GM18517 (cell line): ENCODE results near the gene VAMP3.
A peak's percentile ranks its signal among the peaks of the same experiment; 100 is the strongest.

Source experiments
- ATAC-seq: cut with Tn5 transposase; IDR thresholded peaks from one replicate; pipeline ENCODE4 v1.9.1; 2021; ENCODE audit warnings: mild to moderate bottlenecking, moderate library complexity; ENCODE audit not compliant: unreplicated experiment

The VAMP3 gene, protein sequence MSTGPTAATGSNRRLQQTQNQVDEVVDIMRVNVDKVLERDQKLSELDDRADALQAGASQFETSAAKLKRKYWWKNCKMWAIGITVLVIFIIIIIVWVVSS

GRCh38 chr1:7770997-7771822 is at the start of gene VAMP3:
Gene VAMP3, plus strand, starts transcription at chr1:7771296. Its CDS starts 88 bp downstream, at chr1:7771384.
- ATAC-seq, result peak; percentile 67

GRCh38 chr1:7721940-7722669 is 49.0 kb upstream of the VAMP3 start:
- ATAC-seq, result no peak

DNA sequence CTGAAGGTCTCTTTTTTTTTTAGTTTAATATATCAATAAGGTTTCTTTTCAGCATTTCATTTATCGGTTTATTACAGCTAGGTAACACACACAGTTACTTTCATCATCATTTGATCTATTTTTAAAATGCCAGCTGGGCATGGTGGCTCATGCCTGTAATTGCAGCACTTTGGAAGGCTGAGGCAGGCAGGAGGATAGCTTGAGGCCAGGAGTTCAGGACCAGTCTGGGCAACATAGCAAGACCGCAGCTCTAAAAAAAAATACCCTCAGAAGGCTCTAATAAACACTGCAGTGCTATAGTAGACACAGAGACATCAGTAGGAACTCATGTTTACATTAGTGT is 48.5 kb upstream of the VAMP3 start:
- no peak for ATAC-seq

DNA sequence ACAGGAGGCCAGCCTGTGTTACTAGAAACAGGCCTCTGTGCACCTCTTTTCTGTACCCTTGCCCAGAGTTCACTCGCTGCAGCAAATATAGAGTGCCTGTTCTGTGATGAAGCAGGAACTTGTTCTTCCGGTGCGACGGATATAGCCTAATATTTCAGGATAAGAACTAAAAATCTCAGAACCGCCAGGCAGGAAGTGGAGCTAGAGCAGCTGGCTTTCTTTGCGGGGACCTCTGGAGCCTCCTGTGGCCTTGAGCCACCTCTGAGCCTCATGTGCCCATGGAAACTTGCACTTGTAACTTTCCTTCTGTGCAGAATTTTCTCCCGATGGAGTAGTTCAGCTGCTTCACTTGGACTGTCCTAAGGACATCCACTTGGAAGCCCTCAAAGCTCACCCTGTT is 44.5 kb upstream of the VAMP3 start:
- ATAC-seq, result no peak

DNA sequence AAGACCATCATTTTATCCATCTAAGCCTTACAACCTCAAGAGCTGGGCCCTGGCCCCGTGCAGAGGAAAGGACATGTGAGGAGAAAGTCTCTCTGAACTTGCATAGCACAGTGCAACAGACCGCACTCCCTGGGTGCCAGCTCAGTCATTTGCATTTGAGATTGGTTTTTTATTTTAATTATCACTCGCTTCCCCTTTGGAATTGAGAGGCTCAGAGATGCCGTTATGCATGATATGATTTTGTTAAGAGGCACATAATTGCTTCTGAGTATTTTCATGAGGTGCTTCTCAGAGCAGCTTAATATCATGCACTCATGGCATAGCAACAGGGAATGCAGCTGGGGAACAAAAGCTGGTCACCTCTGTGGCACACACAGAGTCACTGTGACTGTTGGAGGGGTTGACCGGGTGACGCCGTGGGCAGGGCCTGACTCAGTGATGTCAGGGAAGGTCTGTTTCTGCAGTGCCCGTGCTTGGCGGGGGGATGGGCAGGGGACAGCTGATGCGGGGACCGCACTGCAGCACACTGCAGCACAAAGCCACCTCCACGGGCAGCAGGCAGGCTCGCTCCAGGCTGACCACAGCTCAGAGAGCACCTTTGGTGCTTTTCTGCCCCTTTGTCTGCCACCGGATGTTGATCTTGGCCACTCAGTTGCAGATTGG is 43.2 kb upstream of the VAMP3 start:
- no peak for ATAC-seq

DNA sequence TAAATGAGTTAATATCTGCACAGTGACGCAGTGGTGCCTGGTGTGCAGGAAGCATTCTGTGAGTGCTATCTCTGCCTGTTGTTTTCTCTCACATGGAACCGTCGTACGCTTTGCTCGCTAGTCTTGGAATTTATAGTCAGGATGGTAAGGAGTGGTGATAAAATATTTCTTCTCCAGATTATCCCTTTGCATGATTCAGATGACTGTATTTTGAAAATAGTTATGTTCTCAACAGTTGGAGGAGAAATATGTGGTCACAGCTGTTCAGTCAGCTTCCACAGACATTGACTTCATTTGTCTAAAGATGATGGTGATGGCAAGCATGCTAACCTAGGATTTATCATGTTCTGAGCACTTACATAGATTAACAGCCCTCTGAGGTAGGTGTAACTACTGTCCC is 41.3 kb upstream of the VAMP3 start:
- ATAC-seq, result no peak

DNA sequence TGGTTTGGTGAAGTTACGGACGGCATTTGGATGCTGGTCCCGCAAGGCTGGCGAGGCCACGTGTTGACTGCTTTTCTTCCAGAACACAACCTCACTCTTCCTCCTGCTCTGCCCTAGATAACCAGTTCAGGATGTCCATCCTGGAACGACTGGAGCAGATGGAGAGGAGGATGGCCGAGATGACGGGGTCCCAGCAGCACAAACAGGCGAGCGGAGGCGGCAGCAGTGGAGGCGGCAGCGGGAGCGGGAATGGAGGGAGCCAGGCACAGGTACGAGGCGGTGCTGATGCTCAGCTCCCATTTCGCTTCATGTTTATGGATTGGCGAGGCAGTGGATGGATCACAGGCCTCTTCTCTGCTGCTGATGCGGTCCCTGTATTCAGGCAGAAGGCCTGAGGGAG is 38.8 kb upstream of the VAMP3 start:
- no peak for ATAC-seq

GRCh38 chr1:7733276-7733675 is 37.8 kb upstream of the VAMP3 start:
- no peak for ATAC-seq

- ATAC-seq, result no peak
Measured at GRCh38 chr1:7738044-7738443, 33.1 kb upstream of the VAMP3 start.

DNA sequence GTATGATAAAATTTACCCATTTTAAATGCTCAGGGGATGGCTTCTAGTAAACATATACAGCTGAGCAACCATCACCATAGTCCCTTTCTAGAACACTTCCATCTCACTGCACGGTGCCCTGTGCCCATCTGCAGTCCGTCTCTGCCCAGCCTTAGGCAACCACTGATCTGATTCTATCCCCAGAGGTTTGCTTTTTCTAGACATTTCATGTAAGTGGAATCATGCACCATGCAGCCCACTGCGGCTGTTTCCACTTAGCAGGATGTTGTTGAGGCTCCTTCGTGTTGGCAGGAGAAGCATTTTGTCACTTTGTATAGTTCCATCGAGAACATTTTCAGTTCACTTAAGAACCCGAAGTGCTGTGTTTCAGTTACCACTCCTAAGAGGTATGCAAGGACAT is 27.8 kb upstream of the VAMP3 start:
- ATAC-seq, result no peak

DNA sequence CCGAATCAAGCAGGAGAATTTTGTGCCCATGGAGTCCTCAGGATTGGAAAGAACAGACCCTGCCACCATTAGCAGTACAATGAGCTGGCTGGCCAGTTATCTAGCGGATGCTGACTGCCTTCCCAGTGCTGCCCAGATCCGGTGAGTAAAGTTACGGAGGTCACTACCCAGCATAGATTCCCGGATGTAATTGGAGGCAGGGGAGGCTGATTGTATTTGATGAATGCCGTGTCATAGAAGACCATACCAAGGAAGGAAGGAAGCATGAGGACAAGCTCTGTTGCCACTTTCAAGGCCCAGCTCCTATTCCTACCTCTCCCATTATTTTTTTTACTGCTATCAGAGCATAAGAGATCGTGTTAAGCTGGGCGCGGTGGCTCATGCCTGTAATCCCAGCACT is 26.2 kb upstream of the VAMP3 start:
- no peak for ATAC-seq

DNA sequence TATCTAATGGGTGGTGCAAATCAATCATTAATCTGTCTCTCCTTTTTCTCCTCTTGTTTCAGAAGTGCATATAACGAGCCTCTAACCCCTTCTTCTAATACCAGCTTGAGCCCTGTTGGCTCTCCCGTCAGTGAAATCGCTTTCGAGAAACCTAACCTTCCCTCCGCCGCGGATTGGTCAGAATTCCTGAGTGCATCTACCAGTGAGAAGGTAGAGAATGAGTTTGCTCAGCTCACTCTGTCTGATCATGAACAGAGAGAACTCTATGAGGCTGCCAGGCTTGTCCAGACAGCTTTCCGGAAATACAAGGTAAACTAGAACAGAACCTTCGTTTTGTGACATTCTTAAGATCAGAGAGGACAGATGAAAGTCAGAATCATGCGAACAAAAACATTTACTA is 25.3 kb upstream of the VAMP3 start:
- no peak for ATAC-seq

DNA sequence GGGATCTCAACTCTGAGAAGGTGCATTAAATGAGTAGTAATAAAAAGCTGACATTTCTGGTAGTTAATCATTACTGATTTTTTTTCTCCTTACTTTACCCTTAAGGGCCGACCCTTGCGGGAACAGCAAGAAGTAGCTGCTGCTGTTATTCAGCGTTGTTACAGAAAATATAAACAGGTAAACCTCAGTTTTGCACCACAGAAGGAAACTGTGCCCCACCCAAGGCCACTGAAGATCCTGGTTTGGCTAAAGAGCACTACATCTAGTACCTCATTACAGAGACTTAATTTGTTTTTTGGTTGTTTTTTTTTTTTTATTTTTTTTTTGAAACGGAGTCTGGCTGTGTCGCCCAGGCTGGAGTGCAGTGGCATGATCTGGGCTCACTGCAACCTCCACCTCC is 23.5 kb upstream of the VAMP3 start:
- ATAC-seq, result no peak

- no peak for ATAC-seq
Measured at GRCh38 chr1:7749126-7749525, 22.0 kb upstream of the VAMP3 start.

GRCh38 chr1:7751174-7751573 is 19.9 kb upstream of the VAMP3 start:
- no peak for ATAC-seq

DNA sequence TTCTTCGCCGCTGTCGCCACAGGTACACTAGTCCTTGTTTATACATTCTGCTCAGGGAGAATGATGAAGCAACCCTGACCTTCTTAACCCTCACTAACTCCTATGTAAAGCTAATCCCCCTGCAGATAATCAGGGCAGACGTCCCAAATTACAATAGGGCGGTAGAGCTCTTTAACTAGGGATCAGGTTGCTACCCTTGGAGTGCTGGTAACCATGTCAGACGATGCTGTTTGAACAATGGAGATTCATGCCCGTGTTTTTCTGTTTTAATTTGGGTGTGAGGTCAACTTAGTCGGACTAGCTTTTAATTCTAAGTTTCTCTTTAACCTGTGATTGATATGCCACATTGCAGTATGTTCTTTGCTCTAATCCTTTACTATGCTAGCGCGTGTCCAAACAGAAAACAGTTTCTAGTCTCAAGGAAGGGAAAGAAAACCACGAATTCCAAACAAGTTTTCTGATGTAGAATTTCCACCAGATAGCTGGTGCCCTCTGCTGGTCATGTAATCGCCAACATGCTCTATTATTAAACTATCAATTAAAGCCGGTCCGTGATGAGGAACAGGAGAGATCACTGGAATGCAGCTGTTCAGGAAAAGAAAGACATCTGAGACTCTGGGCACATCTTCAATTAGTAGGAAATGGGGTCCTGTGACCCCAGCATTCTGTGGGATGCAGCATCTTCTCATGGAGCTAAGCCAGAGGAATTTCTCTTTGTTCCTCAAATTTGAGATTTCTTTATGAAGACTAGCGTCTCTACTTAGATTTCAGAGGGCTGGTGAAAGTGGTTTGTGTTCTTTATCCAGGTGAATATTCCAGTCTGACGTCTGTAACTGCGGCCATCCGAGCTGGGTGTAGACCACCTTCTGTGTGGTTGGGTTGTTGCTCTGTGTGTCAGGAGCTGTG is 18.3 kb upstream of the VAMP3 start:
- ATAC-seq, result no peak

- ATAC-seq, result no peak
Measured at GRCh38 chr1:7753641-7754040, 17.5 kb upstream of the VAMP3 start.

DNA sequence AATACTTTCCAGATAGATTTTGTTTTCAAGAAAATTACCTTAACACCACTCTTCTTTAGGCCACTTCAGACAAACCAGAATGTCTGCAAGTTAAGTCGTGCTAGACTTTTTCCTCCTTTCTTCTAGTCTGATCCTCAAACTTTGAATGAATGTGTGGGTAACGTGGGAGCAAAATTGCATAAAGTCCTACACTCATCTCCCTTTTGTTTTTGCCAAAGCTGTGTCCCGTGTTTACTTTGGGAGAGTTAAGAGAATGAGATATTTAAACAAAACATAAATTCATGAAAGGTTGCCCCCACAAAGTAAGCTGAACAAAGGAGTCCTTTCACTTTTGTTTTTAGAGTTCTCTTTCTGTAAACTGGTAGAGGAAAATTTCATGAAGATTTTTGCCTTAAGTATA is 16.9 kb upstream of the VAMP3 start:
- ATAC-seq, result no peak

DNA sequence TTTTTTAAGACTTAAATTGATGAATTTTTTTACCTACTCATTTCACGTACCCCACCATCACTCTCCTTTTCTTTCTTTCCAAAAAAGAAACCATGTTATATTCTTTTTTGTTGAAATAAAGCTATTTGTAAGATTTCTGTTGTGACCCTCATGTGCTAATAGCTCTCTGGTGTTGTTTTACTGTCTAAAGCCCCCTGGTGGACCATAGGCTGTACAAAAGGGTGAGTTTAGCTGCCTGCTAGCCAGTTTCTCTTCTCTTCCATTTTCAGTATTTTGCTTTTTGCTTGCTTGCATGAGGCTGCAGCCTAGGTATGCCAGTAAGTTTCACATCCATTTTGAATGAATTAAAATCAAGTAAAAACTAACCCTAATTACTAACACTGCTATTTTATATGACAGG is 15.6 kb upstream of the VAMP3 start:
- no peak for ATAC-seq

DNA sequence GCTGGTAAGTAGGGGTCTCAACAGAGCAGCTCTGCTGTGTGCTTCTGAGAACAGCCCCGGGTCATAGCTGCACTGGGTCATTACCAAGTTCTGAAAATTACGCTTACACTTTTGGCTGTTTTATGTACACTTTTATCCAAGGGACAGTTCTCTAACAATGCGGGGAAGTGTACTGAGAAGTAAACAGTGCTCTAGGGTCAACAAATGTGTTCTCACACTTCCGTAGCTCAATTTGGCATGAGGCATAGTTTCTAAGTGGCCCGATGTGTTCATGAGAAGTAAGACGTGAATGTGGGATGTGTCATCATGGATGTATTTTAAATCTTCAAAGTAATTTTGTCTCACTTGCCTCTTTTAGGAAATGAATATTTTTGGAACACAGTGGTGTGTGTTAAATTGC is 10.9 kb upstream of the VAMP3 start:
- no peak for ATAC-seq

DNA sequence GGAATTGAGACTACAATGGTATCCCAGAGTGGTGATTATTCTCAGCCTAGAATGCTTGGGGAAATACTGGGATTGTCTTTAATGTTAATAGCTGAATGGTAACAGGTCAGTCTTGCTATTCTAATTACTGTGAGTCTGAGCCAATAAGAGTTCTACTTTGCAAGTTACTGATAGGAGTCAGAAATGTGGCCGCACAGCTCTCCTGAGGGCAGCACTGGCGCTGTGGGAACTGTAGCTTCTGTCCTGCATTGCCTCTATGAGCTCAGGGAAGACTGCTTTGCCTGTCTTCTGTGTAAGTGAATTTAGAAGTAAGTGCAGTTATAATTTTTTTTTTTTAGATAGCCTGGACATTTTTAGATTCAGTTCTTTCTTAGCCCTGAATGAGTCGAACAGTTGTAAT is 10.0 kb upstream of the VAMP3 start:
- ATAC-seq, result no peak
